HCT116 (cell line): ENCODE results near the gene HCN2. TPM values are rescaled to one million over a fixed set of nuclear protein-coding genes. Genes with fewer than 3 reads are reported as not detected.

ENCODE experiments used
- ATAC-seq: fragments of 200-7000 bp; cut with Tn5 transposase; 2 replicates; pipeline ENCODE4 v1.9.1; 2020; ENCODE audit warnings: mild to moderate bottlenecking, moderate library complexity
- BruUV-seq: library from RNA; stranded (reverse); fragments of 400-500 nt; replicated peaks from 2 replicates; lab custom pipeline; 2021; lab: Mats Ljungman, UMichigan
- CTCF ChIA-PET: fragments of 300-600 bp; sonication (Branson Sonifier 250); formaldehyde crosslinking; loops from one replicate; lab custom pipeline; 2021; ENCODE audit warnings: antibody characterized with exemption; lab: Charles Lee
- POLR2A ChIA-PET: fragments of 300-600, 350-600 bp; sonication (Branson Sonifier 250); formaldehyde crosslinking; loops from one replicate; lab custom pipeline; 2021; ENCODE audit warnings: antibody characterized with exemption; lab: Charles Lee
- RAD21 ChIA-PET, 2 experiments: fragments of 300-600 bp; sonication (Branson Sonifier 250); formaldehyde crosslinking; loops; one replicate each; lab custom pipeline; 2023; ENCODE audit warnings: low total read pairs in 2 of 2; ENCODE audit not compliant: uncharacterized antibody in 2 of 2, unreplicated experiment in 2 of 2, low non-redundant PET in 1 of 2; lab: Charles Lee
- DNase-seq: peaks from one replicate; pipeline ENCODE4 v3.0.0-alpha.2; 2010; ENCODE audit warnings: low read depth, low spot score
- H2AFZ ChIP-seq: fragments of 200-600 bp; shearing (Covaris generic), sonication (generic); 2 replicates; pipeline ENCODE4 v1.6.1; 2017; ENCODE audit warnings: low read depth, mixed run types, mixed read lengths, antibody characterized with exemption, low read length; ENCODE audit not compliant: poor library complexity, severe bottlenecking
- H3K27ac ChIP-seq: 2 replicates; pipeline ENCODE4 v1.5.1; 2012; ENCODE audit warnings: low read depth, low read length
- H3K27me3 ChIP-seq: fragments of 200-600 bp; sonication (generic); 2 replicates; pipeline ENCODE4 v1.6.1; 2016; ENCODE audit warnings: mixed run types, low read length, mixed read lengths; ENCODE audit not compliant: insufficient read depth
- H3K36me3 ChIP-seq, 2 experiments: fragments of 200-500 bp in 1 of 2; fragments of 200-600 bp in 1 of 2; sonication (Bioruptor generic) in 1 of 2; sonication (generic) in 1 of 2; 2 replicates each; pipeline versions ENCODE4 v1.5.1 to v1.6.1; 2014 to 2016; ENCODE audit warnings: low read length in 2 of 2, inconsistent platforms in 1 of 2, mixed read lengths in 1 of 2, mixed run types in 1 of 2; ENCODE audit not compliant: insufficient read depth in 2 of 2, control insufficient read depth in 1 of 2
- H3K4me1 ChIP-seq, 2 experiments: fragments of 200-600 bp in 1 of 2; sonication (generic) in 1 of 2; 2 replicates each; pipeline versions ENCODE4 v1.5.1 to v1.6.1; 2012 to 2017; ENCODE audit warnings: low read length in 2 of 2, inconsistent platforms in 1 of 2, mild to moderate bottlenecking in 1 of 2, mixed read lengths in 1 of 2, mixed run types in 1 of 2, moderate library complexity in 1 of 2; ENCODE audit not compliant: insufficient read depth in 2 of 2, control insufficient read depth in 1 of 2
- H3K4me2 ChIP-seq: fragments of 200-600 bp; sonication (generic); 2 replicates; pipeline ENCODE4 v1.6.1; 2017; ENCODE audit warnings: mixed run types, low read length, mixed read lengths
- H3K4me3 ChIP-seq, 2 experiments: fragments of 200-600 bp in 1 of 2; sonication (generic) in 1 of 2; replicated peaks in 1 of 2; 2 replicates each; pipeline ENCODE4 v1.5.1; 2011 to 2016; ENCODE audit warnings: low read length in 2 of 2, control low read depth in 1 of 2, low read depth in 1 of 2, mild to moderate bottlenecking in 1 of 2, mixed read lengths in 1 of 2, mixed run types in 1 of 2
- H3K79me2 ChIP-seq: fragments of 200-600 bp; sonication (generic); 2 replicates; pipeline ENCODE4 v1.6.1; 2017; ENCODE audit warnings: mild to moderate bottlenecking, mixed run types, low read length, moderate library complexity, mixed read lengths; ENCODE audit not compliant: insufficient read depth
- H3K9ac ChIP-seq: fragments of 200-600 bp; sonication (generic); 2 replicates; pipeline ENCODE4 v1.6.1; 2016; ENCODE audit warnings: low read length, mixed read lengths
- H3K9me2 ChIP-seq: fragments of 200-600 bp; sonication (generic), shearing (Covaris generic); 2 replicates; pipeline ENCODE4 v1.6.1; 2017; ENCODE audit warnings: mixed run types, mild to moderate bottlenecking, moderate library complexity; ENCODE audit not compliant: insufficient read depth
- H3K9me3 ChIP-seq, 2 experiments: fragments of 200-500 bp in 1 of 2; fragments of 200-600 bp in 1 of 2; sonication (Bioruptor generic) in 1 of 2; sonication (generic) in 1 of 2; 2 replicates each; pipeline ENCODE4 v1.6.1; 2014 to 2017; ENCODE audit warnings: low read length in 2 of 2, mixed read lengths in 2 of 2, inconsistent platforms in 1 of 2, low read depth in 1 of 2, mild to moderate bottlenecking in 1 of 2, mixed run types in 1 of 2, moderate library complexity in 1 of 2; ENCODE audit not compliant: control insufficient read depth in 1 of 2, insufficient read depth in 1 of 2
- H4K20me1 ChIP-seq: fragments of 200-600 bp; sonication (generic), shearing (Covaris generic); 2 replicates; pipeline ENCODE4 v1.6.1; 2017; ENCODE audit warnings: mixed run types, mild to moderate bottlenecking, moderate library complexity; ENCODE audit not compliant: insufficient read depth
- ATF3 ChIP-seq: IDR thresholded peaks from 2 replicates; pipeline ENCODE4 v1.6.1; 2012
- CBX3 ChIP-seq: IDR thresholded peaks from 2 replicates; pipeline ENCODE4 v1.6.1; 2012; ENCODE audit warnings: low read depth
- CEBPB ChIP-seq: IDR thresholded peaks from 2 replicates; pipeline ENCODE4 v1.6.1; 2012; ENCODE audit warnings: low read depth
- CTCF ChIP-seq, 3 experiments: fragments of 200-600 bp in 1 of 3; sonication (generic) in 1 of 3; IDR thresholded peaks in 2 of 3; conservative IDR thresholded peaks in 1 of 3; 2 replicates each; pipeline ENCODE4 v1.5.1; 2012 to 2017; ENCODE audit warnings: low read depth in 2 of 3, low read length in 2 of 3, antibody characterized with exemption in 1 of 3, borderline replicate concordance in 1 of 3, control low read depth in 1 of 3, mild to moderate bottlenecking in 1 of 3, mixed read lengths in 1 of 3, mixed run types in 1 of 3, moderate library complexity in 1 of 3; ENCODE audit not compliant: insufficient read depth in 1 of 3
- EGR1 ChIP-seq: IDR thresholded peaks from 2 replicates; pipeline ENCODE4 v1.6.1; 2012; ENCODE audit warnings: low read depth
- ELF1 ChIP-seq: IDR thresholded peaks from 2 replicates; pipeline ENCODE4 v1.6.1; 2012; ENCODE audit warnings: low read depth, borderline replicate concordance
- EZH2 ChIP-seq: fragments of 200-600 bp; sonication (generic); IDR thresholded peaks from 2 replicates; pipeline ENCODE4 v1.6.1; 2017; ENCODE audit warnings: antibody characterized with exemption, mixed run types
- EZH2phosphoT487 ChIP-seq: fragments of 200-600 bp; IDR thresholded peaks from 2 replicates; pipeline ENCODE4 v1.6.1; 2018; ENCODE audit warnings: antibody characterized with exemption, borderline replicate concordance
- POLR2A ChIP-seq: IDR thresholded peaks from 2 replicates; pipeline ENCODE4 v1.7.0; 2011; ENCODE audit warnings: borderline replicate concordance; ENCODE audit not compliant: insufficient read depth, insufficient read length; ENCODE audit errors: extremely low read depth
- POLR2AphosphoS5 ChIP-seq: IDR thresholded peaks from 2 replicates; pipeline ENCODE4 v1.6.1; 2011; ENCODE audit warnings: mild to moderate bottlenecking, low read depth, low read length, moderate library complexity
- RAD21 ChIP-seq: IDR thresholded peaks from 2 replicates; pipeline ENCODE4 v1.6.1; 2012; ENCODE audit warnings: low read depth, mild to moderate bottlenecking
- REST ChIP-seq: IDR thresholded peaks from 2 replicates; pipeline ENCODE4 v1.6.1; 2012; ENCODE audit warnings: low read depth
- SIN3A ChIP-seq: IDR thresholded peaks from 2 replicates; pipeline ENCODE4 v1.6.1; 2012; ENCODE audit warnings: low read depth
- SP1 ChIP-seq: IDR thresholded peaks from 2 replicates; pipeline ENCODE4 v1.6.1; 2012; ENCODE audit warnings: low read depth
- SRF ChIP-seq: IDR thresholded peaks from 2 replicates; pipeline ENCODE4 v1.6.1; 2012; ENCODE audit warnings: low read depth
- TCF7L2 ChIP-seq: IDR thresholded peaks from 2 replicates; pipeline ENCODE4 v1.7.0; 2011; ENCODE audit warnings: borderline replicate concordance, inconsistent platforms; ENCODE audit not compliant: insufficient read depth, insufficient read length; ENCODE audit errors: extremely low read depth
- YY1 ChIP-seq: IDR thresholded peaks from 2 replicates; pipeline ENCODE4 v1.6.1; 2011; ENCODE audit warnings: low read length, low read depth, moderate library complexity, mild to moderate bottlenecking; ENCODE audit not compliant: insufficient replicate concordance; ENCODE audit errors: extremely low read depth
- ZBTB33 ChIP-seq: IDR thresholded peaks from 2 replicates; pipeline ENCODE4 v1.6.1; 2011; ENCODE audit warnings: mild to moderate bottlenecking, low read length, moderate library complexity; ENCODE audit not compliant: insufficient replicate concordance; ENCODE audit errors: extremely low read depth
- ZFX ChIP-seq: fragments of 450-650 bp; IDR thresholded peaks from 2 replicates; pipeline ENCODE4 v1.6.1; 2017
- ZNF274 ChIP-seq: fragments of 200-500 bp; sonication (Bioruptor generic); IDR thresholded peaks from 2 replicates; pipeline ENCODE4 v1.6.1; 2014; ENCODE audit warnings: mild to moderate bottlenecking, low read depth, low read length, inconsistent platforms
- intact Hi-C: fragments of 100-400 bp; cut with micrococcal nuclease; formaldehyde crosslinking; loops from 2 replicates; pipeline ENCODE4 v1.10.0; 2022
- total RNA-seq: library from RNA; stranded (reverse); gene quantifications from one replicate; pipeline ENCODE4 v1.2.1, GENCODE V29; 2021; ENCODE audit not compliant: unreplicated experiment

The HCN2 gene
- total RNA-seq, 1 experiment from 2014 or later = 2.4 TPM

- DNase-seq (no peak), ATAC-seq (no peak)
- RAD21 ChIA-PET = no interaction called here
- Histone ChIP-seq H3K27ac (no peak overlapping the region), H3K4me1 (peaks cover 2 to 5% of the 10 kb centered on the region in 2 experiments; a peak in 3 of 4 replicates), H3K4me2 (no peak overlapping the region), H3K9me3 (no peaks in the 10 kb centered on the region), H3K9me2 (no peaks in the 10 kb centered on the region), H3K79me2 (peaks cover 62% of the 10 kb centered on the region), H3K4me3 (no peak overlapping the region), H3K9ac (no peak overlapping the region), H2AFZ (no peak overlapping the region), H3K27me3 (no peaks in the 10 kb centered on the region), H4K20me1 (peaks cover 3% of the 10 kb centered on the region; the same call in 1 of the 2 replicates), H3K36me3 (peaks cover 19 to 45% of the 10 kb centered on the region in 2 experiments)
- intact Hi-C loops = no loop called here
- CTCF ChIA-PET = no interaction called here
- POLR2A ChIA-PET = no interaction called here
- BruUV-seq = no TSS peak
- TF ChIP-seq TCF7L2 (no peak), ZFX (no peak), CEBPB (no peak), ZNF274 (no peak), CTCF (IDR thresholded peaks at IDR 0.05 in 2 of 3, conservative IDR thresholded peaks at IDR 0.05 in 1 of 3; ENCODE audit: borderline replicate concordance in 1 of 3, insufficient read depth in 1 of 3, low read depth in 2 of 3, low read length in 2 of 3) (no peak), POLR2AphosphoS5 (no peak), SRF (no peak), SP1 (no peak), EZH2 (no peak), EZH2phosphoT487 (no peak), POLR2A (no peak), YY1 (no peak), SIN3A (no peak), RAD21 (no peak), ATF3 (no peak), REST (no peak), CBX3 (no peak), EGR1 (no peak), ZBTB33 (no peak), ELF1 (no peak)
Measured at GRCh38 chr19:579842-580155, 9.9 kb upstream of the HCN2 start.
